Liver (tissue), 9 donors: ENCODE data around the gene ACP5. TPM values are rescaled to one million over a fixed set of nuclear protein-coding genes. Genes with fewer than 3 reads are reported as not detected.

Source experiments
- DNase-seq: peaks from one replicate; pipeline ENCODE4 v3.0.0-alpha.2; 2017; ENCODE audit warnings: low spot score
- H3K27ac ChIP-seq, 2 donors: one replicate each; pipeline ENCODE4 v1.7.0; 2013; ENCODE audit warnings: inconsistent platforms in 2 of 2, low read length in 2 of 2, control low read depth in 1 of 2, low read depth in 1 of 2, mild to moderate bottlenecking in 1 of 2
- H3K27me3 ChIP-seq, 4 donors: one replicate each; pipeline versions ENCODE4 v1.6.1 to v1.7.0; 2013; ENCODE audit warnings: low read length in 3 of 4, inconsistent platforms in 1 of 4, mild to moderate bottlenecking in 1 of 4, moderate library complexity in 1 of 4; ENCODE audit not compliant: control insufficient read depth in 4 of 4, insufficient read depth in 4 of 4
- H3K36me3 ChIP-seq, 4 donors: one replicate each; pipeline versions ENCODE4 v1.6.1 to v1.7.0; 2013; ENCODE audit warnings: low read length in 3 of 4, mild to moderate bottlenecking in 3 of 4, low read depth in 1 of 4, moderate library complexity in 1 of 4; ENCODE audit not compliant: control insufficient read depth in 4 of 4, insufficient read depth in 3 of 4
- H3K4me1 ChIP-seq, 4 donors: one replicate each; pipeline versions ENCODE4 v1.6.1 to v1.7.0; 2013; ENCODE audit warnings: low read length in 3 of 4, mild to moderate bottlenecking in 3 of 4, moderate library complexity in 1 of 4; ENCODE audit not compliant: control insufficient read depth in 4 of 4, insufficient read depth in 4 of 4
- H3K4me3 ChIP-seq, 3 donors: one replicate each; pipeline versions ENCODE4 v1.6.1 to v1.7.0; 2013; ENCODE audit warnings: low read length in 3 of 3, control low read depth in 1 of 3, low read depth in 1 of 3, mild to moderate bottlenecking in 1 of 3
- H3K9ac ChIP-seq, 2 donors: one replicate each; pipeline ENCODE4 v1.7.0; 2013; ENCODE audit warnings: low read length in 2 of 2, mild to moderate bottlenecking in 2 of 2, moderate library complexity in 2 of 2, control low read depth in 1 of 2, low read depth in 1 of 2
- H3K9me3 ChIP-seq, 4 donors: one replicate each; pipeline versions ENCODE4 v1.6.1 to v1.7.0; 2013; ENCODE audit warnings: low read length in 3 of 4; ENCODE audit not compliant: control insufficient read depth in 4 of 4
- EGR1 ChIP-seq, 2 donors: IDR thresholded peaks; 2 replicates each; pipeline ENCODE4 v1.6.1; 2016 to 2018; ENCODE audit warnings: antibody characterized with exemption in 2 of 2, low read depth in 2 of 2
- GABPA ChIP-seq, 2 donors: IDR thresholded peaks in 1 of 2; conservative IDR thresholded peaks in 1 of 2; 2 replicates each; pipeline ENCODE4 v1.6.1; 2016; ENCODE audit warnings: antibody characterized with exemption in 2 of 2, mild to moderate bottlenecking in 1 of 2, moderate library complexity in 1 of 2
- JUND ChIP-seq, 2 donors: IDR thresholded peaks; 2 replicates each; pipeline ENCODE4 v1.6.1; 2016; ENCODE audit warnings: antibody characterized with exemption in 2 of 2
- MAX ChIP-seq: IDR thresholded peaks from 2 replicates; pipeline ENCODE4 v1.6.1; 2016; ENCODE audit warnings: antibody characterized with exemption
- NR2F2 ChIP-seq: IDR thresholded peaks from 2 replicates; pipeline ENCODE4 v1.6.1; 2016; ENCODE audit warnings: antibody characterized with exemption
- RAD21 ChIP-seq, 2 donors: IDR thresholded peaks; 2 replicates each; pipeline ENCODE4 v1.6.1; 2016; ENCODE audit warnings: antibody characterized with exemption in 2 of 2, mild to moderate bottlenecking in 2 of 2
- RXRA ChIP-seq, 2 donors: IDR thresholded peaks; 2 replicates each; pipeline ENCODE4 v1.6.1; 2017 to 2018; ENCODE audit warnings: antibody characterized with exemption in 2 of 2, mild to moderate bottlenecking in 1 of 2
- SP1 ChIP-seq: IDR thresholded peaks from 2 replicates; pipeline ENCODE4 v1.6.1; 2018; ENCODE audit warnings: antibody characterized with exemption, mild to moderate bottlenecking
- TAF1 ChIP-seq: conservative IDR thresholded peaks from 2 replicates; pipeline ENCODE4 v1.6.1; 2016; ENCODE audit warnings: antibody characterized with exemption, mild to moderate bottlenecking
- YY1 ChIP-seq: IDR thresholded peaks from 2 replicates; pipeline ENCODE4 v1.6.1; 2016; ENCODE audit warnings: antibody characterized with exemption, mild to moderate bottlenecking
- WGBS: extraction: QIAGEN DNeasy Blood & Tissue Kit; methylation state at CpG from one replicate; pipeline ENCODE4 v1.1.7; 2013; 5-methylcytosine and 5-hydroxymethylcytosine counted together
- polyA plus RNA-seq, 2 donors: library from polyadenylated mRNA; stranded (reverse) in 1 of 2; unstranded in 1 of 2; fragments of 200-250 nt in 1 of 2; fragments of >200 nt in 1 of 2; fragmentation: Nextera tagmentation in 1 of 2; extraction: Ambion mirVana in 1 of 2; gene quantifications; one replicate each; pipeline versions ENCODE4 v1.2.1 to v1.2.3, GENCODE V29; 2013 to 2015
- total RNA-seq, 2 donors: library from RNA; depleted of rRNA; stranded (reverse); fragments of >200 nt; gene quantifications; one replicate each; pipeline ENCODE4 v1.2.3, GENCODE V29; 2014
- TF ChIP-seq, protein P1 (sequence below): fragments of 150-350 bp; IDR thresholded peaks from 2 replicates; pipeline ENCODE4 v1.5.1; 2017; ENCODE audit warnings: improper control_type of control experiment, low read depth, low read length; ENCODE audit not compliant: missing input control
- TF ChIP-seq, protein P2 (sequence below): IDR thresholded peaks from 2 replicates; pipeline ENCODE4 v1.6.1; 2016; ENCODE audit warnings: antibody characterized with exemption
- TF ChIP-seq, protein P3 (sequence below): IDR thresholded peaks from 2 replicates; pipeline ENCODE4 v1.6.1; 2016; ENCODE audit warnings: antibody characterized with exemption, mild to moderate bottlenecking
- TF ChIP-seq, protein P4 (sequence below): IDR thresholded peaks from 2 replicates; pipeline ENCODE4 v1.6.1; 2016; ENCODE audit warnings: antibody characterized with exemption
- donor health status: healthy.
- donor health status: healthy.
- donor health status: healthy.
- donor health status: healthy.
- donor health status: healthy.

ACP5 gene
- total and polyA plus RNA-seq, 4 donors = 18.6 to 30.5 (median 23.8) TPM

- DNase-seq = no peak
- WGBS = 18% methylated on average over 62 of the region's 62 CpGs
- Histone ChIP-seq H3K4me1 (peaks cover 0 to 13% (median 7%) of the 10 kb centered on the region in 4 donors), H3K36me3 (no peaks in the 10 kb centered on the region), H3K27ac (peak overlapping the region in 1 of 2 donors; percentile 46), H3K27me3 (no peaks in the 10 kb centered on the region), H3K9me3 (no peaks in the 10 kb centered on the region), H3K4me3 (peak overlapping the region in 2 of 3 donors; percentile 35 to 51), H3K9ac (peak overlapping the region; percentile 2 to 27)
- peak; percentile 55 for TF ChIP-seq NR2F2
- TF ChIP-seq TAF1 = no peak
These were observed 1.1 kb upstream of the ACP5 start for GRCh38 chr19:11578258-11579142.

GRCh38 chr19:11576227-11576626 lies 1.2 kb downstream of the ACP5 start:
- H3K4me3 ChIP-seq = no peak overlapping the region

More at GRCh38 chr19:11576227-11576626, 1.2 kb downstream of the ACP5 start:
- Histone ChIP-seq H3K27me3 (no peaks in the 10 kb centered on the region), H3K9me3 (no peaks in the 10 kb centered on the region), H3K36me3 (no peaks in the 10 kb centered on the region), H3K9ac (no peak overlapping the region), H3K27ac (no peak overlapping the region), H3K4me1 (peaks cover 0 to 13% (median 7%) of the 10 kb centered on the region in 4 donors)
- TF ChIP-seq GABPA (IDR thresholded peaks at IDR 0.05 in 1 of 2, conservative IDR thresholded peaks at IDR 0.05 in 1 of 2) (no peak), NR2F2 (no peak), EGR1 (IDR thresholded peaks at IDR 0.05; ENCODE audit: low read depth in 2 of 2) (no peak), YY1 (no peak), RXRA (IDR thresholded peaks at IDR 0.05) (no peak), MAX (no peak), TAF1 (no peak), SP1 (no peak), RAD21 (IDR thresholded peaks at IDR 0.05) (no peak), JUND (IDR thresholded peaks at IDR 0.05) (no peak)
- TF ChIP-seq, protein P1, sequence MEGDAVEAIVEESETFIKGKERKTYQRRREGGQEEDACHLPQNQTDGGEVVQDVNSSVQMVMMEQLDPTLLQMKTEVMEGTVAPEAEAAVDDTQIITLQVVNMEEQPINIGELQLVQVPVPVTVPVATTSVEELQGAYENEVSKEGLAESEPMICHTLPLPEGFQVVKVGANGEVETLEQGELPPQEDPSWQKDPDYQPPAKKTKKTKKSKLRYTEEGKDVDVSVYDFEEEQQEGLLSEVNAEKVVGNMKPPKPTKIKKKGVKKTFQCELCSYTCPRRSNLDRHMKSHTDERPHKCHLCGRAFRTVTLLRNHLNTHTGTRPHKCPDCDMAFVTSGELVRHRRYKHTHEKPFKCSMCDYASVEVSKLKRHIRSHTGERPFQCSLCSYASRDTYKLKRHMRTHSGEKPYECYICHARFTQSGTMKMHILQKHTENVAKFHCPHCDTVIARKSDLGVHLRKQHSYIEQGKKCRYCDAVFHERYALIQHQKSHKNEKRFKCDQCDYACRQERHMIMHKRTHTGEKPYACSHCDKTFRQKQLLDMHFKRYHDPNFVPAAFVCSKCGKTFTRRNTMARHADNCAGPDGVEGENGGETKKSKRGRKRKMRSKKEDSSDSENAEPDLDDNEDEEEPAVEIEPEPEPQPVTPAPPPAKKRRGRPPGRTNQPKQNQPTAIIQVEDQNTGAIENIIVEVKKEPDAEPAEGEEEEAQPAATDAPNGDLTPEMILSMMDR = no peak
- TF ChIP-seq, protein P2, sequence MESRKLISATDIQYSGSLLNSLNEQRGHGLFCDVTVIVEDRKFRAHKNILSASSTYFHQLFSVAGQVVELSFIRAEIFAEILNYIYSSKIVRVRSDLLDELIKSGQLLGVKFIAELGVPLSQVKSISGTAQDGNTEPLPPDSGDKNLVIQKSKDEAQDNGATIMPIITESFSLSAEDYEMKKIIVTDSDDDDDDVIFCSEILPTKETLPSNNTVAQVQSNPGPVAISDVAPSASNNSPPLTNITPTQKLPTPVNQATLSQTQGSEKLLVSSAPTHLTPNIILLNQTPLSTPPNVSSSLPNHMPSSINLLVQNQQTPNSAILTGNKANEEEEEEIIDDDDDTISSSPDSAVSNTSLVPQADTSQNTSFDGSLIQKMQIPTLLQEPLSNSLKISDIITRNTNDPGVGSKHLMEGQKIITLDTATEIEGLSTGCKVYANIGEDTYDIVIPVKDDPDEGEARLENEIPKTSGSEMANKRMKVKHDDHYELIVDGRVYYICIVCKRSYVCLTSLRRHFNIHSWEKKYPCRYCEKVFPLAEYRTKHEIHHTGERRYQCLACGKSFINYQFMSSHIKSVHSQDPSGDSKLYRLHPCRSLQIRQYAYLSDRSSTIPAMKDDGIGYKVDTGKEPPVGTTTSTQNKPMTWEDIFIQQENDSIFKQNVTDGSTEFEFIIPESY = no peak
- TF ChIP-seq, protein P3, sequence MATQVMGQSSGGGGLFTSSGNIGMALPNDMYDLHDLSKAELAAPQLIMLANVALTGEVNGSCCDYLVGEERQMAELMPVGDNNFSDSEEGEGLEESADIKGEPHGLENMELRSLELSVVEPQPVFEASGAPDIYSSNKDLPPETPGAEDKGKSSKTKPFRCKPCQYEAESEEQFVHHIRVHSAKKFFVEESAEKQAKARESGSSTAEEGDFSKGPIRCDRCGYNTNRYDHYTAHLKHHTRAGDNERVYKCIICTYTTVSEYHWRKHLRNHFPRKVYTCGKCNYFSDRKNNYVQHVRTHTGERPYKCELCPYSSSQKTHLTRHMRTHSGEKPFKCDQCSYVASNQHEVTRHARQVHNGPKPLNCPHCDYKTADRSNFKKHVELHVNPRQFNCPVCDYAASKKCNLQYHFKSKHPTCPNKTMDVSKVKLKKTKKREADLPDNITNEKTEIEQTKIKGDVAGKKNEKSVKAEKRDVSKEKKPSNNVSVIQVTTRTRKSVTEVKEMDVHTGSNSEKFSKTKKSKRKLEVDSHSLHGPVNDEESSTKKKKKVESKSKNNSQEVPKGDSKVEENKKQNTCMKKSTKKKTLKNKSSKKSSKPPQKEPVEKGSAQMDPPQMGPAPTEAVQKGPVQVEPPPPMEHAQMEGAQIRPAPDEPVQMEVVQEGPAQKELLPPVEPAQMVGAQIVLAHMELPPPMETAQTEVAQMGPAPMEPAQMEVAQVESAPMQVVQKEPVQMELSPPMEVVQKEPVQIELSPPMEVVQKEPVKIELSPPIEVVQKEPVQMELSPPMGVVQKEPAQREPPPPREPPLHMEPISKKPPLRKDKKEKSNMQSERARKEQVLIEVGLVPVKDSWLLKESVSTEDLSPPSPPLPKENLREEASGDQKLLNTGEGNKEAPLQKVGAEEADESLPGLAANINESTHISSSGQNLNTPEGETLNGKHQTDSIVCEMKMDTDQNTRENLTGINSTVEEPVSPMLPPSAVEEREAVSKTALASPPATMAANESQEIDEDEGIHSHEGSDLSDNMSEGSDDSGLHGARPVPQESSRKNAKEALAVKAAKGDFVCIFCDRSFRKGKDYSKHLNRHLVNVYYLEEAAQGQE = no peak
- TF ChIP-seq, protein P4, sequence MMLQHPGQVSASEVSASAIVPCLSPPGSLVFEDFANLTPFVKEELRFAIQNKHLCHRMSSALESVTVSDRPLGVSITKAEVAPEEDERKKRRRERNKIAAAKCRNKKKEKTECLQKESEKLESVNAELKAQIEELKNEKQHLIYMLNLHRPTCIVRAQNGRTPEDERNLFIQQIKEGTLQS = no peak
- DNase-seq = no peak
- WGBS = 78% methylated on average over 15 of the region's 15 CpGs
